ENCODE measurements around the gene TPSAB1.

The TPSAB1 gene

GRCh38 chr16:1271724-1272413 lies 31.4 kb downstream of the TPSAB1 start:
- peak; percentile 96 for DNase-seq

GRCh38 chr16:1272453-1273198 lies 32.1 kb downstream of the TPSAB1 start:
- peak; percentile 92 for DNase-seq

- no peak for DNase-seq
These were observed 33.3 kb downstream of the TPSAB1 start for GRCh38 chr16:1273816-1274215.

- no peak for DNase-seq
These were observed 34.3 kb downstream of the TPSAB1 start for GRCh38 chr16:1274767-1275166.

GRCh38 chr16:1275791-1276579 lies 35.5 kb downstream of the TPSAB1 start:
- no peak for DNase-seq

GRCh38 chr16:1276580-1276878 lies 36.0 kb downstream of the TPSAB1 start:
- no peak for DNase-seq

- no peak for DNase-seq
These were observed 36.7 kb downstream of the TPSAB1 start for GRCh38 chr16:1277151-1277598.

GRCh38 chr16:1277617-1278282 lies 37.2 kb downstream of the TPSAB1 start:
- DNase-seq = no peak

- no peak for DNase-seq
These were observed 38.0 kb downstream of the TPSAB1 start for GRCh38 chr16:1278477-1278876.

GRCh38 chr16:1279081-1279944 lies 38.8 kb downstream of the TPSAB1 start:
- DNase-seq = no peak

- DNase-seq = no peak
These were observed 39.6 kb downstream of the TPSAB1 start for GRCh38 chr16:1279945-1280589.

GRCh38 chr16:1280783-1281182 lies 40.3 kb downstream of the TPSAB1 start:
- no peak for DNase-seq

GRCh38 chr16:1281517-1281916 lies 41.0 kb downstream of the TPSAB1 start:
- no peak for DNase-seq

- DNase-seq = no peak
These were observed 41.9 kb downstream of the TPSAB1 start for GRCh38 chr16:1282324-1282973.

- no peak for DNase-seq
These were observed 42.8 kb downstream of the TPSAB1 start for GRCh38 chr16:1283296-1283695.

GRCh38 chr16:1283996-1284616 lies 43.6 kb downstream of the TPSAB1 start:
- DNase-seq = no peak

GRCh38 chr16:1285669-1286512 lies 45.4 kb downstream of the TPSAB1 start:
- no peak for DNase-seq

GRCh38 chr16:1286513-1287094 lies 46.1 kb downstream of the TPSAB1 start:
- no peak for DNase-seq

- peak; percentile 44 for DNase-seq
These were observed 47.6 kb downstream of the TPSAB1 start for GRCh38 chr16:1287982-1288670.
